ENCODE measurements around the gene GUCY1A2.

GRCh38 chr11:106670069-106670468 lies 348.2 kb downstream of the GUCY1A2 start:
- no peak for TF ChIP-seq POLR2A (IDR thresholded peaks at IDR 0.05; ENCODE audit: extremely low read depth, insufficient read length)
- TF ChIP-seq, protein P1, sequence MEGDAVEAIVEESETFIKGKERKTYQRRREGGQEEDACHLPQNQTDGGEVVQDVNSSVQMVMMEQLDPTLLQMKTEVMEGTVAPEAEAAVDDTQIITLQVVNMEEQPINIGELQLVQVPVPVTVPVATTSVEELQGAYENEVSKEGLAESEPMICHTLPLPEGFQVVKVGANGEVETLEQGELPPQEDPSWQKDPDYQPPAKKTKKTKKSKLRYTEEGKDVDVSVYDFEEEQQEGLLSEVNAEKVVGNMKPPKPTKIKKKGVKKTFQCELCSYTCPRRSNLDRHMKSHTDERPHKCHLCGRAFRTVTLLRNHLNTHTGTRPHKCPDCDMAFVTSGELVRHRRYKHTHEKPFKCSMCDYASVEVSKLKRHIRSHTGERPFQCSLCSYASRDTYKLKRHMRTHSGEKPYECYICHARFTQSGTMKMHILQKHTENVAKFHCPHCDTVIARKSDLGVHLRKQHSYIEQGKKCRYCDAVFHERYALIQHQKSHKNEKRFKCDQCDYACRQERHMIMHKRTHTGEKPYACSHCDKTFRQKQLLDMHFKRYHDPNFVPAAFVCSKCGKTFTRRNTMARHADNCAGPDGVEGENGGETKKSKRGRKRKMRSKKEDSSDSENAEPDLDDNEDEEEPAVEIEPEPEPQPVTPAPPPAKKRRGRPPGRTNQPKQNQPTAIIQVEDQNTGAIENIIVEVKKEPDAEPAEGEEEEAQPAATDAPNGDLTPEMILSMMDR (IDR thresholded peaks at IDR 0.05; ENCODE audit: low read depth, low read length) = no peak
- TF ChIP-seq MAX (IDR thresholded peaks at IDR 0.05; ENCODE audit: low read depth, low read length) = no peak
